Fibroblast of villous mesenchyme (primary cell): ENCODE results near the gene TMEM14B. TPM values are rescaled to one million over a fixed set of nuclear protein-coding genes. Genes with fewer than 3 reads are reported as not detected.

Experiments
- DNase-seq: peaks from one replicate; pipeline ENCODE4 v3.0.0-alpha.2; 2010; ENCODE audit warnings: low read depth
- H3K4me3 ChIP-seq: 2 replicates; pipeline ENCODE4 v1.5.1; 2011; ENCODE audit warnings: low read depth, mild to moderate bottlenecking, low read length
- total RNA-seq: library from RNA; depleted of rRNA; stranded (reverse); fragments of >200 nt; gene quantifications from 2 replicates; pipeline ENCODE4 v1.2.3, GENCODE V29; 2012
- TF ChIP-seq, protein P1 (sequence below): IDR thresholded peaks from 2 replicates; pipeline ENCODE4 v1.5.1; 2012; ENCODE audit warnings: low read depth, mild to moderate bottlenecking, low read length; ENCODE audit not compliant: insufficient read depth

The TMEM14B gene
- total RNA-seq, 1 donor, result 79.0 TPM

DNA sequence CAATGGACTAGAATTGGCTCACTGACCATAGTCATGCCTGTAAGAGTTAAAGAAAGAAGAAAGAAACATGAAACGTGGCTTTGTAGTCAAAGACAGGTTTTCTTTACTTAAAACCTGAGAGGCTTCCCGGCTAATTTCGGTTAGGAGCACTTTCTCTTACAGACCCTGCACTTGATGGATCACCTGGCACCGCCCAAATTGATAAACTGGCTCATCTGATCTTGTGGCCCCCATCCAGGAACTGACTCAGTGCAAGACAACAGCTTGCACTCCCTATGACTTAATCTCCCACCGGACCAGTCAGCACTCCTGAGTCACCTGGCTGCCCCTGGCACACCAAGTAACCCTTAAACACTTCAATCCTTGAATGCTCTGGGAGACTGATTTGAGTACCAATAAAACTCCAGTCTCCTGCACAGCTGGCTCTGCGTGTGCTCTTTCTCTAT is 12.3 kb downstream of the TMEM14B start:
- no peak overlapping the region for H3K4me3 ChIP-seq
- TF ChIP-seq, protein P1, sequence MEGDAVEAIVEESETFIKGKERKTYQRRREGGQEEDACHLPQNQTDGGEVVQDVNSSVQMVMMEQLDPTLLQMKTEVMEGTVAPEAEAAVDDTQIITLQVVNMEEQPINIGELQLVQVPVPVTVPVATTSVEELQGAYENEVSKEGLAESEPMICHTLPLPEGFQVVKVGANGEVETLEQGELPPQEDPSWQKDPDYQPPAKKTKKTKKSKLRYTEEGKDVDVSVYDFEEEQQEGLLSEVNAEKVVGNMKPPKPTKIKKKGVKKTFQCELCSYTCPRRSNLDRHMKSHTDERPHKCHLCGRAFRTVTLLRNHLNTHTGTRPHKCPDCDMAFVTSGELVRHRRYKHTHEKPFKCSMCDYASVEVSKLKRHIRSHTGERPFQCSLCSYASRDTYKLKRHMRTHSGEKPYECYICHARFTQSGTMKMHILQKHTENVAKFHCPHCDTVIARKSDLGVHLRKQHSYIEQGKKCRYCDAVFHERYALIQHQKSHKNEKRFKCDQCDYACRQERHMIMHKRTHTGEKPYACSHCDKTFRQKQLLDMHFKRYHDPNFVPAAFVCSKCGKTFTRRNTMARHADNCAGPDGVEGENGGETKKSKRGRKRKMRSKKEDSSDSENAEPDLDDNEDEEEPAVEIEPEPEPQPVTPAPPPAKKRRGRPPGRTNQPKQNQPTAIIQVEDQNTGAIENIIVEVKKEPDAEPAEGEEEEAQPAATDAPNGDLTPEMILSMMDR, result no peak
- DNase-seq, result peak; percentile 43

DNA sequence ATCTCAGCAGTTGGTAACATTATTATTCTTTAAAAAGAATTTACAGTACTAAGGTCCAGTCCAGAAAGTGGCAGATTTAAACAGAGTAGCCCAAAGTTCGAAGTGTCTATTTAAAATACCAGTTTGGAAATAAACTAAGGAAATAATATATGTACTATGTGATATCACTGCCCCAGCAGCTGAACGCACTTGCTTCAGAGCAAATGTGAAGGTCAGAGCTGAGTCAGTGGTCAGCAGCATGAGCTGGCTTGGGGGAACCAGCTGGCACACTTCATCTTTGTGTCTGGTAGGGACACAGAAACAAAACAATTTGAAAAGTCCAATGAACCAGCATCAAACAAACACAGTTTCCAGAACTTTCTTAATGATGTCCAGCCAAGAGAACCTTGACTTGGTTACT is 15.4 kb downstream of the TMEM14B start:
- peak; percentile 10 for DNase-seq
- H3K4me3 ChIP-seq, result no peak overlapping the region
- TF ChIP-seq, protein P1, result no peak

DNA sequence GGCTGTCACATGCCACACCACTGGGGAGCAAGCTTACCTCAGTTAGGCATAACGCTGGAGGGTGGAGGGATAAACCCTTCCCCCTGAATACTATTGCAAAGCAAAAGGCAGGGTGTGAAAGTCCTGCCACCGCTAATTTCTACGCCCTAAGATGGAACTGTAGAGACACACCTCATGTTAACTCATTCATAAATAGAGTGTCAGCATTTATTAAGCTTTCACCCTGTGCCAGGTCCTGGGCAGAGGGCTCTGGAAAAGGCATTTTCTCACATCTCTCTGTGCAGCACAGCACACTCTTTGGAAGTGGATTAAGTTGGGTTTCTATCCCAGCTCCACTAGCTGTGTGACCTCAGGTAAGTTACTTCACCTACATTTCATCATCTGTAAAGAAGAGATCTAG is 21.8 kb downstream of the TMEM14B start:
- no peak overlapping the region for H3K4me3 ChIP-seq
- TF ChIP-seq, protein P1, result no peak
- no peak for DNase-seq

DNA sequence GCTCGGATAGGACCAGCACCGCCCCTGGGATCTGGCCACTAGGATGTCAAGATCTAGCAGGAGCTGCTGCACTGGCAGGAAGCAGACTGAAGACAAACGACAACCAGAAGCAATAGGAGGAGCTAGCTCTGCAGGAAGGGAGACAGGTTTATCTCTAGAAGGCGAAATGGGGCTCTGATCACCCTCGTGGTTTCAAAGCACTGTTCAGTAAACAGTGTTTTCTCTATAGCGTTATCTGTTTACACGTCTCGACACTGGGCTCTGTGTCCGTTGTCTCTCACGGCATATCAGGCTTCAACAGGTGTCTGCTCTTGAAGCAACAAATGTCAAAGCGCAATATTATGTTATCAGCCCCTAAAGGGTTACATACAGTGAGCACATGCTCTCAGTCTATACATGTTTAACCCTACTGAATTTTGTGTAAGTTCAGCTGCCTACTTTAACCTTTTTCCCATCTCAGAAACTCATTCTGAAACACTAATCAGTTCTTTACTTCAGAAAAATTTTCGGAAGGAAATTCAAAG is 23.8 kb downstream of the TMEM14B start:
- TF ChIP-seq, protein P1, result no peak
- no peak overlapping the region for H3K4me3 ChIP-seq
- DNase-seq, result no peak

DNA sequence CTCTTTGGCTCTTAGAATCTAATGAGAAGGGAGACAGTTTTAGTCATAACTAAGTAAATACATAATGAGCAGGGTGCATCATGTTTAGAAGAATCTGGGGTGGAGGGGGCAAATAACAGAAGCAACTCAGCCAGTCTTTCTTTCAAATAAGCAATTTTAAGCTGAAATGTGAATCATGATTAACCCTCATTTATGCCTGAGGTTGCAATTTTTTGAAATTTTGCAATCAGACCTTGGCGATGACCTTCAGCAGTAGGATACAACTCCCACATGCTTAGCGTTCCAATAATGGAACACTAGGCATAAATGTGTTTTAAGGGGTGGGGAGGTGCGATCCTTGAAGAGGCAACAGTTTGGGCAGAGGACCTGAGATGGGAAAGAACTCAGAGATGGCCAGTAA is 30.6 kb downstream of the TMEM14B start:
- no peak for DNase-seq
- TF ChIP-seq, protein P1, result no peak
- H3K4me3 ChIP-seq, result no peak overlapping the region

DNA sequence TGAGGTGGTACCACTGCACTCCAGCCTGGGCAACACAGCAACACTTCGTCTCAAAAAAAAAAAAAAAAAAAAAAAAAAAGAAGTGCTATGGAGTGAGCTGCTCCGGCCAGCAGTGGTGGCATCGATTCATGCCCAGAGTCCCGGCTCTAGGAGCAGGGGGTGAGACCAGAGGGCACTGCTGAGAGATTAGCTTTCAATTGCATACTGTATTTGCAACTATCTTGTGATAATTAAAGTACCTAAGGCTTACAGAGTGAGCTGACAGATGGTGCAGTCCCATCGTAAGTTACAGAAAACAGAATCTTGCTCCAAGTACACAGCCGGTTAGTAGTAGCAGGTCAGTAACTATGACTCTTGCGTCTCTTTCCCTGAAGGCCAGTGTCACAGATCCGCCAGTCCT is 31.5 kb downstream of the TMEM14B start:
- TF ChIP-seq, protein P1, result no peak
- DNase-seq, result no peak
- no peak overlapping the region for H3K4me3 ChIP-seq

DNA sequence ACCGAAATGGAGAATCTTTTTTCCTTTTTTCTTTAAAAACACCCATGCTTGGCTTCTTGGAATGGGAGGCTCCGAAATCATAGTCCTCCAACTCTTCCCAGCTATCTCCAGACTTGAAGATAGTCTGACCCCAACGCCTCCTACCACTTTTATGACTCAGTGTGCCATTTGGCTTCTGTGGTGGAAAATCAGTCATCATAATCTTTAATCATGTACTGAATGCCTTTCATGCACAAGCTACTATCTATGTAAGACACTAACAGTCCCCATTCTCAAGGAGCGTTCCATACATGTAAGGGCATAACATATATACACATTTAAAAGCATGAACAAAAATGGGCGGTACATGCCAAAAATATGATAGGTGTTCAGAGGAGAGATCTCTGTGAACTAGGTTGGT is 44.1 kb downstream of the TMEM14B start:
- TF ChIP-seq, protein P1, result no peak
- H3K4me3 ChIP-seq, result no peak overlapping the region
- DNase-seq, result no peak
